AG20443 (cell line): Measurements from ENCODE around the gene STAT5A.
"Not testable (repeated sequence)": the region's sequence is repeated elsewhere in the genome, so short reads cannot be mapped to it uniquely, and the experiment has no call there.

Experiments used
- DNase-seq: peaks from one replicate; pipeline ENCODE4 v3.0.0; 2012; ENCODE audit warnings: low spot score, mixed read lengths

STAT5A gene

GRCh38 chr17:42308446-42308845 is 20.1 kb downstream of the STAT5A start:
- no peak for DNase-seq

GRCh38 chr17:42309142-42309541 is 20.8 kb downstream of the STAT5A start:
- DNase-seq, result no peak

GRCh38 chr17:42309986-42310786 is 21.9 kb downstream of the STAT5A start:
- no peak for DNase-seq

GRCh38 chr17:42310787-42311215 is 22.5 kb downstream of the STAT5A start:
- DNase-seq, result no peak

GRCh38 chr17:42311240-42312034 is 23.1 kb downstream of the STAT5A start:
- peak; percentile 94 for DNase-seq

GRCh38 chr17:42312035-42312284 is 23.7 kb downstream of the STAT5A start:
- no peak for DNase-seq

GRCh38 chr17:42312285-42313130 is 24.2 kb downstream of the STAT5A start:
- peak; percentile 88 for DNase-seq

GRCh38 chr17:42313389-42313772 is 25.1 kb downstream of the STAT5A start:
- no peak for DNase-seq

GRCh38 chr17:42313773-42314566 is 25.7 kb downstream of the STAT5A start:
- DNase-seq, result no peak

- DNase-seq, result no peak
Observed at GRCh38 chr17:42315402-42316156, 27.3 kb downstream of the STAT5A start.

- DNase-seq, result no peak
Observed at GRCh38 chr17:42316755-42317154, 28.5 kb downstream of the STAT5A start.

GRCh38 chr17:42317266-42317845 is 29.1 kb downstream of the STAT5A start:
- no peak for DNase-seq

GRCh38 chr17:42317967-42318366 is 29.7 kb downstream of the STAT5A start:
- DNase-seq, result not testable (repeated sequence)

GRCh38 chr17:42321555-42321954 is 33.3 kb downstream of the STAT5A start:
- DNase-seq, result no peak

GRCh38 chr17:42322382-42323267 is 34.3 kb downstream of the STAT5A start:
- peak; percentile 92 for DNase-seq

- no peak for DNase-seq
Observed at GRCh38 chr17:42323268-42323773, 35.0 kb downstream of the STAT5A start.

- DNase-seq, result peak; percentile 86
Observed at GRCh38 chr17:42325026-42325425, 36.7 kb downstream of the STAT5A start.

GRCh38 chr17:42329025-42329976 is 41.0 kb downstream of the STAT5A start:
- peak; percentile 69 for DNase-seq
